ENCODE results near the gene RNF167.
"Not testable (repeated sequence)": the region's sequence is repeated elsewhere in the genome, so short reads cannot be mapped to it uniquely, and the experiment has no call there.

DNA sequence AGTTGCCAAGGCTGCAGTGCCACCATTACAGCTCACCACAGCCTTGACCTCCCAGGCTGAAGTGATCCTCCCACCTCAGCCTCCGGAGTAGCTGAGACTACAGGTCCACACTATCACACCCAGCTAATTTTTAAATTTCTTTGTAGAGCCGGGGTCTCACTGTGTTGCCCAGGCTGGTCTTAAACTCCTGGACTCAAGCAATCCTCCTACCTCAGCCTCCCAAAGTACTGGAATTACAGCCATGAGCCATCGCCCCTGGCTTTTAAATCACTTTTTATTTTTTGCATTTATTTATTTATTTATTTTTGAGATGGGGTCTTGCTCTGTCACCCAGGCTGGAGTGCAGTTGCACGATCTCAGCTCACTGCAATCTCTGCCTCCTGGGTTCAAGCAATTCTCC is 25.5 kb upstream of the RNF167 start:
- not testable (repeated sequence) for TF ChIP-seq POLR2A, POLR2AphosphoS5 (IDR thresholded peaks at IDR 0.05)
- TF ChIP-seq, protein P1, sequence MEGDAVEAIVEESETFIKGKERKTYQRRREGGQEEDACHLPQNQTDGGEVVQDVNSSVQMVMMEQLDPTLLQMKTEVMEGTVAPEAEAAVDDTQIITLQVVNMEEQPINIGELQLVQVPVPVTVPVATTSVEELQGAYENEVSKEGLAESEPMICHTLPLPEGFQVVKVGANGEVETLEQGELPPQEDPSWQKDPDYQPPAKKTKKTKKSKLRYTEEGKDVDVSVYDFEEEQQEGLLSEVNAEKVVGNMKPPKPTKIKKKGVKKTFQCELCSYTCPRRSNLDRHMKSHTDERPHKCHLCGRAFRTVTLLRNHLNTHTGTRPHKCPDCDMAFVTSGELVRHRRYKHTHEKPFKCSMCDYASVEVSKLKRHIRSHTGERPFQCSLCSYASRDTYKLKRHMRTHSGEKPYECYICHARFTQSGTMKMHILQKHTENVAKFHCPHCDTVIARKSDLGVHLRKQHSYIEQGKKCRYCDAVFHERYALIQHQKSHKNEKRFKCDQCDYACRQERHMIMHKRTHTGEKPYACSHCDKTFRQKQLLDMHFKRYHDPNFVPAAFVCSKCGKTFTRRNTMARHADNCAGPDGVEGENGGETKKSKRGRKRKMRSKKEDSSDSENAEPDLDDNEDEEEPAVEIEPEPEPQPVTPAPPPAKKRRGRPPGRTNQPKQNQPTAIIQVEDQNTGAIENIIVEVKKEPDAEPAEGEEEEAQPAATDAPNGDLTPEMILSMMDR (IDR thresholded peaks at IDR 0.05), result not testable (repeated sequence)
